Pons (tissue), 1 donor: ENCODE results near the gene GPC1.

ENCODE experiments used
- DNase-seq: peaks from one replicate; pipeline ENCODE4 v3.0.0-alpha.2; 2016; ENCODE audit warnings: low spot score

The GPC1 gene

DNA sequence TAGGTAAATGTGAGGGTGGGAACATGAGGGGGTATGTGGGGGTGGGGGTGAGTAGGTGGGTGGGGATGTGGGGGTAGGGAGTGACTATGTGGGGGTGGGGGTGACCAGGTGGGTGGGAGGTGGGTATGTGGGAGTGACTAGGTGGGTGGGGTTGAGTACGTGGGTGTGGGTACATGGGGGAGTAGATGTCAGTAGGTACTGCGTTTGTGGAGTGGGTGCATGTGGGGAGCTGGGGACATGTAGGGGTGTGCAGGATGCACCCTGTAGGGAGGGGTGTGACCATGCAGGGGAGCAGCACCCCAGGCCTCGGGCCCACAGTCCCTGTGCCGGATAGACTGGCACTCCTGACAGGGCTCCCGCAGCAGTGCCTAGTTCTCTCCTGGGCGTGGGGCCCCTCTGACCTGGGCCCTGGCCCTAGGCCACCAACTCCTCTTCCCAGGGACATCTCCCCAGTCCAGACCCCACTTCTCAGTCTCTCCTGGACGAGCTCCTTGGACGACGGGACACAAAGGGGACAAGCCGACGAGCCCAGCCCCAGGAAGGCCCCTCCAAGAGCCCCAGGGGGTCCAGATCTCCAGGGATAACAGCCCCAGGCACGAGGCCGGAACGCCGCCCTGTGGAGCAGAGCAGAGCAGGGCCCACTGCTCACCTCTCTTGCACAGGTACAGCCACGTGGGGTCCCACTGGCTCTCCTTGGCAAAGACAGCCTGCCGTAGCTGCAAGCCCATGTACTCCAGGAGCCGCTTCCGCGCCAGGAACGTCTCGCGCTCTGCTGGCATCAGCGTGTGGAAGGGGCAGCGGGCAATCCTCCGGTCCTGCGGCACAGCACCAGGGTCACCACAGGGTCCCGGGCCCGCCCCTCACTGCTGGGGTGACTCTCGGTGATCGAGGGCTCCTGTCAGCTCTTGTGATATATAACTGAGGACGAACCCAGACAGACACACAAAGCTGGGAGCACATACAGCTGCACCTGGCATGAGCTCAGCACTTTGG is 64.1 kb downstream of the GPC1 start:
- no peak for DNase-seq

- DNase-seq: no peak
These were observed 65.3 kb downstream of the GPC1 start for GRCh38 chr2:240500561-240501423.

DNA sequence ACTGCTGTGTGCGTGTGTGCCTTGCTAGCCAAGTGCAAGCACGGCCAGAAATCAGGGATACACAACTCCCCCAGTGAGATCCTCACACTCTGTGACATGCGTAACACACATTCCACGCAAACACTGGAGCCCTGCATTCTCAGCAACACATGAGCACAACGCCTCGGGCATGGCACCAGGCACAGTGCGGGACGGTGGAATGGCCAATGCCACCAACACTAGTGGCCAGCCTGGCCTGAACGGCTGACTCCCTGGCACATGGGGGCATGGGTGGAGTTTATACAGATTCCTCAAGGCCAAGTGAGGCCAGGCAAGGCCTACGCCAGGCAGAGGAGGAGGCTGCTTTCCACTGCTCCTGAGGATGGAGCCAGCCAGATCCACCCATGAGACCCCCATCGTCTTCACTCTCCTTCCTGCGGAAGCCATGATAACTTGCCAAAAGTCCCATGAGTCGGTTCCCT is 66.1 kb downstream of the GPC1 start:
- no peak for DNase-seq

DNA sequence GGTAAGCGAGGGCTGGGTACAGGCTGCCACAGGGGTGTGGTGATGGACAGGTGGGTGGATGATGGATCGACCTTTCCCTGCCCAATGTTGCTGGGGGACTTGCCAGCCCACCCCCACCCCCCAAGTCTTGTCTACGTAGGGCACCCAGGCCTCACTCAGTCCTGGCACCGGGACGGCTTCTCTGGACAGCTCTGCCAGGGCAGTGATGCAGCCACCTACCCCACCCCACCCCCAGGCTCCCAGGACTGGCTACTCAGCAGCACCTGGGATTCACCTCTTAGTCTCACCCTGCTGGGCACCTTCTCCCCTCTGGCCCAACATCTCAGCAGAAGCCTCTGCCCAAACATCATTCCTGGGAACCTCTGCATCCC is 66.6 kb downstream of the GPC1 start:
- no peak for DNase-seq

DNA sequence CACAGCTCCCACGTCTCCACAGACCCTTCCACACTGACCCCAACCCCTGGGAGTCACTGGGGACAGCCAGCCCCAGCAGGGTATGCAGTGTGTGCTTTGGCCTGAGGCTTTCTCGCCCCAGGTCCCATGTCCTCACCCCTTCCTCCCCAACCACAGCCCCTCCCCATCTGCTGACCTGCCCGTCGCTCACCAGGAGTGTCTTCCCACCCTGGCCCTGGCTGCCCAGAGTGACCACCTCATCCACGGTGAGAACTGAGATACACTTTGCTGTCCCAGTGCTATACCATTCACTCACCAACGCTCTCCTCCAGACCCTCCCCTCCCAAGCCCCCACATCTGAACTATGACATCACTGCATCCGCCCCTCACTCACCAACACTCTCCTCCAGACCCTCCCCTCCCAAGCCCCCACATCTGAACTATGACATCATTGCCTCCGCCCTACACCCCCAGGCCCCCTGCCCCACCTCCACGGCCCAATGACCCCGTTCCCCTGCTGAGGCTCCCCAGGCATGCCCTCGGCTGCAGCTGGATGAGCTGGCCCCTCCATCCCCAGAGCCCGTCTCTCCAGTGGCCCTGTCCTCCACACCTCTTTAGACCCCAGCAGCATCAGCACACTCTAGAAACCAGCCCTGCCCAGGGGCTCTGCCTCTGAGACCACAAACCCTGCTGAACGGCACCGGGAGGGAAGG is 67.1 kb downstream of the GPC1 start:
- DNase-seq: no peak

GRCh38 chr2:240503375-240503774 is 67.9 kb downstream of the GPC1 start:
- no peak for DNase-seq

DNA sequence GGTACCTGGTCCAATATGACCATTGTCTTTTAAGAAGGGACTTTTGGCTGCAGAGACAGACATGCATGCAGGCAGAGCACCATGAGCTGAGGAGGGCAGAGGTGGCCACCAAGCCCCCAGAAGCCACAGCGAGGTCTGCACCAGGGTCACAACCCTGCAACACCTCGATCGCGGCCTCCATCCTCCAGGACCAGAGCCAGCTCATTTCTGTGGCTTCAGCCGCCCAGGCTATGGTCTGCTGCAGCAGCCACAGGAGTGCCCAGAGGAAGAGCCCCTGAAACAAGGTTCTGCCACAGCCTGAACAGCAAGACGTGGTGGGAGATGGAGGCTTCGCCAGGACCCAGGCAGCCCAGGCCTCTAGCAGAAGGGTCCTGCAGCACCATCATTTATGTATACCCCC is 68.4 kb downstream of the GPC1 start:
- DNase-seq: no peak

DNA sequence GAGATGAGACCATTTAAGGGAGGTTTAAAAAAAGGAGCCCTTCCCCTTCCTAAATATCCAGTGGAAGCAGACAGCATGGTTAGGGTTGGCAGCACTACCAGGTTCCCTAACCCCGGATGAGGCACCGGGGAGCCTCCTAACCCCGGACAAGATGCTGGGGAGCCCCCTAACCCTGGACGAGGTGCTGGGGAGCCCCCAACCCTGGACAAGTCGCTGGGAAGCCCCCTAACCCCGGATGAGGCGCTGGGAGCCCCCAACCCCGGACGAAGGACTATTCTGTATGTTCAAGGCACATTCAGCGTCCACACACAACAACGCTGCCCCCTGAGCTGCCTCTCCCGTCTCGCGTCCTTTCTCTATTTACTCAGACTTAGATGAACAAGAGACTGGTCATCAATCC is 70.4 kb downstream of the GPC1 start:
- DNase-seq: no peak

DNA sequence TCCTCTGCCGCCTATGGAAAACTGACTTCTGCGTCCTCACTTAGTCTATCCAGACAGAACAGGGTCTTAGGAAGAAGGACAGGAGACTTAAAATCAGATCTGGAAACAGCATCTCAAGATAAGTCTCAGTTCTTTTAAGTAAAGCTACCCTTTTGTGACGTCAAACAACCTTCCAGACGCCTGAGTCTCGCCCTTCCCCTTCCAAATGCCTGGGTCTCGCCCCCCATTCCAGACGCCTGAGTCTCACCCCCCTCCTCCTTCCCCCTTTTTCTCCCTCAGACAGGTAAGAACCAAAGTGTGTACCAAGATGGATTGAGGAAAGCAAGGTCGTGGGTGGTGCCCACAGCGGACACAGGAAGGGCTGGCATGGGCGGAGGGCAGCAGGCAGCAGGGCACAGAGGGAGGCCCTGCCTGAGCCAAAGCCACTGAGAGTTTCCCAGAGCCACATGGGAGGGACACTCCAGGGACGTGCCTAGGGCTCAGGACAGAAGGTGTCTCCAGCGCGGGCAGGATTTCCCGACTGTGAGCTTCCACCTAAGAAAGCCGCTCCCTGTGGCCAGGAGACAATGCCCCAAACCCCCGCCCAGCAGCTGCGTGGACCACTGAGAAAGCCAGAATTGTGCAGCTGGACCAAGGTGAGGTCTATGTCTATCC is 71.1 kb downstream of the GPC1 start:
- no peak for DNase-seq

- DNase-seq: no peak
These were observed 71.8 kb downstream of the GPC1 start for GRCh38 chr2:240507060-240507777.

DNA sequence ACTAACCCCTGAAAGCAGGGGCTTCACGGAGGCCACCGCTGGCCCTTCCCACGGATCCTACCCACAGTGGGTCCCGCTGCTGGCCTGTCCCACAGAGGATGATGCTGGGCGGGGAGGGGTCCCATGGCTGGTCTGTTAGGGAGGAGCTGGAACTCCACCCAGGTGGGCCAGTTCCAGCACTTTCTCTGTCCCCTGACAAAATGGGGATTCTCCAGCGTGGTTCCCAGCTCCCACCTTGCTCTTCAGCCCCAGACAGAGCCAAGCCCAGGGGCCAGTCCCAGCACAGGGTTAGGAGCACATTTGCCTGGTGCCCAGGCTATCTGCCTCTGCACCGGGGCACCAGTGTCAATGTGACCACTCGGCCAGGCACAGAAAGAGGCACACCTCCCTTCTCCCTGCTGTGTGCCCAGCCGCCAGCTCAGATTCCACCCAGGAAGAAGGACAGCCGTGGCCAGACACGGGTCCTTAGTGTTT is 72.4 kb downstream of the GPC1 start:
- no peak for DNase-seq

DNA sequence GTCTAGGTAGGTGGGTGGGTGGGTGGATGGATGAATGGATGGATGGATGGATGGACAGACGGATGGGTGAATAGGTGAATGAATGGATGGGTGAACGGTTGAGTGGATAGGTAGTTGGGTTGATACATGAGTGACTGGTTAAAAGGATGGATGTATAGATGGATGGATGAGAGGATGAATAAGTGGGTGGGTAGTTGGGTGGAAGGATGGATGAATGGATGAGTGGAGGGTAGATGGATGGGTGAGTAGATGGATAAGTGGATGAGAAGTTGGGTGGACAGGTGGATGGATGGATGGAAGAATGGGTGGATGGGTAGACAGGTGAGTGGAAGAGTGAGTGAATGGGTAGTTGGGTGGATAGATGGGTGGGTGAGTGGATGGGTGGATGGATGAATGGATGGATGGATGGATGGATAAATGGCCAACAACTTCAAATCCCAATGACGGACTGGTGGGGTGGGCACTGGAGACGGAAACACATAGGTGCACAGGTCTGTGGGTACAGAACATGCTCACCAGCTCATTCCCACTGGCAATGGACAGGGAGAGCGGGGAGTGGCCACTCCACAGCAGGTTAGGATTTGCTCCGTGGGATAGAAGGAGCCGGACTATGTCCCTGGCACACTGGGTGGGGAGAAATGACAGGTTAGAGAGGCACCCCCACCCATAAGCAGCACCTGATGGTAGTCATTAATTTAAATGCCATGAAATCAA is 73.5 kb downstream of the GPC1 start:
- DNase-seq: no peak

- DNase-seq: no peak
These were observed 74.4 kb downstream of the GPC1 start for GRCh38 chr2:240509667-240510512.

- DNase-seq: no peak
These were observed 75.2 kb downstream of the GPC1 start for GRCh38 chr2:240510513-240511210.

DNA sequence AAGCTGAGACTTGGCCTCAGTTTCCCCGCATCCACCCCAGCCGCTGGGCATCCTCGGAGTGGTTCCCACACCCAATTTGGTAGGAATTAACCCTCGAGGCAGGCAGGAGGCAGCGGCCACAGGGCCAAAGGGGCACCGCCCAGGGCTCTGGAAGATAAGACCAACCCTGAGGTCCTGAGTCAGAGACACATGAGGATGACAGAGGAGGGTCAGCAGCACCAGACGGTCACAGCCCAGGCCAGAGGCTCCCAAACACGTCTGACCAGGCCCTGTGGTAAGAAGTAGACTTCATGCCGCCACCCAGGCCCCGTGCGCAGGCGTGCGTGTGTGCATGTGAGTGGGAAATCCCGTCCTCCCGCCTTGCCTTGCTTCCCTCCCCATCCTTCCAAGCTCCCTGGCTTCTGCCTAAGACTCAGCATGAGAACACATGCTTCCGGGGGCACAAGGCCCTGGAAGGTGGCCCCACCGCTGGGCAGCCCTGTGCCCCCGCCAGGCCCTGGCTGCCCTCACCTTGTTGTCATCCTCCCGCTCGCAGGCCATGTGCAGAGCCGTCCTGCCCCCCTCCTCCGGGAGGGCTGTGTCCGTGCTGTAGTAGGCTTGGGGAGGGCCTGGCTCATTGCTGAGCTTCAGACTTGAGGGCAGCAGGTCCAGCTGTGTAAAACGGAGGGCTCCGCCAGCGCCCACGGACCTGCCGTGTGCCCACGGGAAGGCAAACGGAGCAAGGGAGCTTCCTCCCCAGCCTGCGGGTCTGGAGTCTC is 76.1 kb downstream of the GPC1 start:
- DNase-seq: no peak

DNA sequence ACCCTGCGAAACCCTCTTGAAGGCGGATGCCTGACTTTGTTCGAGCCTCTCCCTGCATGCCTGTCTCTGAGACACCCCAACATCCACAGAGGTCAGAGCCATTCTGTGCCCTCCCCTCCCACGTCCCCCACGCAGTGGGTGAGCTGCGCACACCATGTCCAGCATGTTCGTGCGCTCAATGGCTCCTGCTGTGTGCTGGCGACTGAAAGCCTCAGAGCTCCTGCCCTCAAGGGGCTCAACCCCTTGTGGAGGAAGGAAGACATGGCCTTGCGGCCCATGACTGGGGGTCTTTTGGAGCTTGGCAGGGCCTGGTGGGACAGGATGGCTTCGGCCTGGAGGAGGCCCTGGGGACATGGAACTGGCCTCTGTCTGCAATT is 76.6 kb downstream of the GPC1 start:
- DNase-seq: no peak

DNA sequence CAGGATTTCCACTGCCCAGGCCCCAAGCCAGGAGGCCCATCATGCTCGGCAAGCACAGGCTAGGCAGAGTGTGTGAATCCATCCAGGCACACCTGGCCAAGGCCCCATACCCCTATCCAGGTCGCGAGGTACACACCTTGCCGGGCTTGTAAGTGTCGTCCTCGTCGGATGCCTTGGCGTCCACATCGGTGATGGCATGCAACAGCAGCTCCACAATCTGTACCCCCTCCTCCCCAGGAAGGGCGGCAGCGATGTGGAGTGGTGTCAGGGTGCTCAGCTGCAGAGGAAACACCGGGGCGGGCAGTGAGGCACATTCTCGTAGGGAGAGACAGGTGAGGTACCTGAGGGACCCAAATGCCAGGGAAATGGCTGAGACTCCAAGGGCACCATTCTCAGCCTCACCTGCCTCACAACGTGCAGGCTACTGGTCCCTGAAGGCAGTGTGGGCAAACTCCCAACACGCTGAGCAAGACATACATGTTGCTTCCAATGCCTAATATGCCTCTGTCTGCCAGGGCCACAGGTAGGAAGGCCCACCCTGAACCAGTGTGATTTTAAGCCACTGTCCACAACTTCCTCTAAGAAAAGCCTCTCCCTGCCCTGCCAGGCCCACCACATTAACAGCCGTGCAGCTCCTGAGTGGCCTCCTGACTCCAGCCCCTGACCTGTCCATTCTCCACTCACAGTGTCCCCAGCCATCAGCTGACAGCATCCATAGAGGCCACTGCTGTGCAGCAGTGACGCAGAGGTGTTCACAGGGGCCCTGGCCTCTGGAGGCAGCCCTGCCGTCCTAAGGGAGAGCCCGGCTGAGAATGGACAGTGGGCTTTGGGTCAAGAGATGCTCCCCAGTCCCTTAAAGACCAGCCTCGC is 77.4 kb downstream of the GPC1 start:
- DNase-seq: no peak
